ENCODE data around the gene RPLP2. TPM values are rescaled to one million over a fixed set of nuclear protein-coding genes. Genes with fewer than 3 reads are reported as not detected.

Gene RPLP2
- total RNA-seq, 1 experiment from 2014 or later = 3,468 TPM

DNA sequence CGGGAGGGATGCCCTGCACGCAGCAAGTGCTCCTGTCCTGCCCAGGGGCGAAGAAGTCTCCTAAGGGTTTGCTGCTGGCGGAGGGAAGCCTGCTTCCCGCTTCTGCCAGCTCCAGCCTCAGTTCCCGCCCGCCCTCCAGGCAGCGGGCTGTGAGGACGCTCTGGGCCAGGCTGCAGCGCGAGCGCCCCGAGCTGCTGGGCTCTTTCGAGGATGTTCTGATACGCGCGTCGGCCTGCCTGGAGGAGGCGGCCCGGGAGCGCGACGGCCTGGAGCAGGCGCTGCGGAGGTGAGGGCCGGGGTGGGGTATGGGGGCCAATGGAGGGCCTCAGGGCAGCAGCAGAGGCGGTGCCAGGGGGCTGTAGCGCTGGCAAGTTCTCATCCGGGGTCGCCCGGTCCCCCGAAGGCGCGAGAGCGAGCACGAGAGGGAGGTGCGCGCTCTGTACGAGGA is 20.1 kb downstream of the RPLP2 start:
- H3K36me3 ChIP-seq (ENCODE audit: control insufficient read depth, insufficient read depth, low read length) = no peaks in the 10 kb centered on the region
- ATAC-seq (peak; percentile 0; the same call in 1 of the 2 replicates), DNase-seq (ENCODE audit: low read depth, low spot score) (no peak)
- intact Hi-C loops (cut with micrococcal nuclease; ENCODE audit: unreplicated experiment) = no loop called here
- TF ChIP-seq, protein P1, sequence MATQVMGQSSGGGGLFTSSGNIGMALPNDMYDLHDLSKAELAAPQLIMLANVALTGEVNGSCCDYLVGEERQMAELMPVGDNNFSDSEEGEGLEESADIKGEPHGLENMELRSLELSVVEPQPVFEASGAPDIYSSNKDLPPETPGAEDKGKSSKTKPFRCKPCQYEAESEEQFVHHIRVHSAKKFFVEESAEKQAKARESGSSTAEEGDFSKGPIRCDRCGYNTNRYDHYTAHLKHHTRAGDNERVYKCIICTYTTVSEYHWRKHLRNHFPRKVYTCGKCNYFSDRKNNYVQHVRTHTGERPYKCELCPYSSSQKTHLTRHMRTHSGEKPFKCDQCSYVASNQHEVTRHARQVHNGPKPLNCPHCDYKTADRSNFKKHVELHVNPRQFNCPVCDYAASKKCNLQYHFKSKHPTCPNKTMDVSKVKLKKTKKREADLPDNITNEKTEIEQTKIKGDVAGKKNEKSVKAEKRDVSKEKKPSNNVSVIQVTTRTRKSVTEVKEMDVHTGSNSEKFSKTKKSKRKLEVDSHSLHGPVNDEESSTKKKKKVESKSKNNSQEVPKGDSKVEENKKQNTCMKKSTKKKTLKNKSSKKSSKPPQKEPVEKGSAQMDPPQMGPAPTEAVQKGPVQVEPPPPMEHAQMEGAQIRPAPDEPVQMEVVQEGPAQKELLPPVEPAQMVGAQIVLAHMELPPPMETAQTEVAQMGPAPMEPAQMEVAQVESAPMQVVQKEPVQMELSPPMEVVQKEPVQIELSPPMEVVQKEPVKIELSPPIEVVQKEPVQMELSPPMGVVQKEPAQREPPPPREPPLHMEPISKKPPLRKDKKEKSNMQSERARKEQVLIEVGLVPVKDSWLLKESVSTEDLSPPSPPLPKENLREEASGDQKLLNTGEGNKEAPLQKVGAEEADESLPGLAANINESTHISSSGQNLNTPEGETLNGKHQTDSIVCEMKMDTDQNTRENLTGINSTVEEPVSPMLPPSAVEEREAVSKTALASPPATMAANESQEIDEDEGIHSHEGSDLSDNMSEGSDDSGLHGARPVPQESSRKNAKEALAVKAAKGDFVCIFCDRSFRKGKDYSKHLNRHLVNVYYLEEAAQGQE (IDR thresholded peaks at IDR 0.05; ENCODE audit: insufficient read depth in 1 of 2, low read depth in 2 of 2, low read length in 1 of 2) = no peak
- TF ChIP-seq TCF7L2 (IDR thresholded peaks at IDR 0.05; ENCODE audit: low read depth, low read length) (no peak), POLR2AphosphoS5 (IDR thresholded peaks at IDR 0.05; ENCODE audit: low read depth, low read length) (peak; percentile 81), SIN3A (IDR thresholded peaks at IDR 0.05; ENCODE audit: borderline replicate concordance, insufficient read depth, low read depth, low read length) (no peak)
- TF ChIP-seq, protein P2, sequence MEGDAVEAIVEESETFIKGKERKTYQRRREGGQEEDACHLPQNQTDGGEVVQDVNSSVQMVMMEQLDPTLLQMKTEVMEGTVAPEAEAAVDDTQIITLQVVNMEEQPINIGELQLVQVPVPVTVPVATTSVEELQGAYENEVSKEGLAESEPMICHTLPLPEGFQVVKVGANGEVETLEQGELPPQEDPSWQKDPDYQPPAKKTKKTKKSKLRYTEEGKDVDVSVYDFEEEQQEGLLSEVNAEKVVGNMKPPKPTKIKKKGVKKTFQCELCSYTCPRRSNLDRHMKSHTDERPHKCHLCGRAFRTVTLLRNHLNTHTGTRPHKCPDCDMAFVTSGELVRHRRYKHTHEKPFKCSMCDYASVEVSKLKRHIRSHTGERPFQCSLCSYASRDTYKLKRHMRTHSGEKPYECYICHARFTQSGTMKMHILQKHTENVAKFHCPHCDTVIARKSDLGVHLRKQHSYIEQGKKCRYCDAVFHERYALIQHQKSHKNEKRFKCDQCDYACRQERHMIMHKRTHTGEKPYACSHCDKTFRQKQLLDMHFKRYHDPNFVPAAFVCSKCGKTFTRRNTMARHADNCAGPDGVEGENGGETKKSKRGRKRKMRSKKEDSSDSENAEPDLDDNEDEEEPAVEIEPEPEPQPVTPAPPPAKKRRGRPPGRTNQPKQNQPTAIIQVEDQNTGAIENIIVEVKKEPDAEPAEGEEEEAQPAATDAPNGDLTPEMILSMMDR (IDR thresholded peaks at IDR 0.05) = no peak
- POLR2A ChIA-PET = interaction anchor here (2.5 kb wide), 1 partner anchor 14 kb away, joined by 8 read pairs; no protein-coding TSS in a partner anchor
- in situ Hi-C loops (cut with HindIII; ENCODE audit: low pct_unique_long_range_greater_than_20kb, low sequenced_read_pairs) = no loop called here
- H3K9me3 ChIP-seq (ENCODE audit: control insufficient read depth, insufficient read depth, low read depth, low read length) = no peaks in the 10 kb centered on the region
- peak overlapping the region; percentile 92 for H3K27ac ChIP-seq (ENCODE audit: low read length)
- no peaks in the 10 kb centered on the region for H3K27me3 ChIP-seq (ENCODE audit: control insufficient read depth, insufficient read depth, low read length)
- CTCF ChIA-PET = interaction anchor here (0.8 kb wide), 1 partner anchor 8 kb away, joined by 4 read pairs; no protein-coding TSS in a partner anchor
- peaks cover 58% of the 10 kb centered on the region for H3K4me1 ChIP-seq (ENCODE audit: control insufficient read depth, insufficient read depth, low read length)
- BruUV-seq (replicated peaks) = no TSS peak
- peak overlapping the region; percentile 78 to 82 for H3K4me3 ChIP-seq (ENCODE audit: low read depth in 2 of 2, low read length in 2 of 2)

DNA sequence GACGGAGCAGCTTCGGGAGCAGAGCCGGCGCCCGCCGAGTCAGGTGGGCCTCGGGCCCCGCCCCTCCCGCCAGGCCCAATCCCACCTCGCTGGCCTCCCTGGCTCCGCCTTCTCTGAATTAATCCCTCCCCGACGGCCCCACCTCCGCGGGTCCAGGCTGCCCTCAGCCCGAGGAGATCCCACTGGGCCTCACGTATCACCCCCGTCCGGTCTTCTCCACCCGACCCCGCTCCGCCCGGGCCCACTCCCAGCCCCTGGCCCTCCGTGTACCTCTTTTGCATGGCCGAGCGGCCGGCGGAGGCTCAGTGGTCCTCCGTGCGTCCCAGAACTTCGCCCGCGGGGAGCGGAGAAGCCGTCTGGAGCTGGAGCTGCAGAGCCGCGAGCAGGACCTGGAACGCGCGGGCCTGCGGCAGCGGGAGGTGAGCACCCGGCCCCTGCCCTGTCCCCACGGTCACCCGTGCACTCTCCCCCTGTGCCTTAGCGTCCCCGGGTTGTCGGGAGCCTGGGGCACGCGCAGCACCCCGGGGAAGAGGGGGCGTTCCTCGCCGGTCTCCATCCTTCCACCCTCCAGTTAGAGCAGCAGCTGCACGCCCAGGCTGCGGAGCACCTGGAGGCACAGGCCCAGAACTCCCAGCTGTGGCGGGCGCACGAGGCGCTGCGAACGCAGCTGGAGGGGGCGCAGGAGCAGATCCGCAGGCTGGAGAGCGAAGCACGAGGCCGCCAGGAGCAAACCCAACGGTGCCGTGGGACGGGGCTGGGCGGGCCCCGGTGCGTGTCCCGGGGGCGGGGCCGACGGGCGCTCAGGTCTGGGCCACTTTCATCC is 20.7 kb downstream of the RPLP2 start:
- ATAC-seq = peak; percentile 56
- Histone ChIP-seq H3K4me1 (ENCODE audit: control insufficient read depth, insufficient read depth, low read length) (peaks cover 57% of the 10 kb centered on the region), H3K9me3 (ENCODE audit: control insufficient read depth, insufficient read depth, low read depth, low read length) (no peaks in the 10 kb centered on the region), H3K36me3 (ENCODE audit: control insufficient read depth, insufficient read depth, low read length) (no peaks in the 10 kb centered on the region), H3K27ac (ENCODE audit: low read length) (peak overlapping the region; percentile 92), H3K4me3 (ENCODE audit: low read depth in 2 of 2, low read length in 2 of 2) (peak overlapping the region; percentile 78 to 82), H3K27me3 (ENCODE audit: control insufficient read depth, insufficient read depth, low read length) (no peaks in the 10 kb centered on the region)
- TF ChIP-seq POLR2AphosphoS5 (IDR thresholded peaks at IDR 0.05; ENCODE audit: low read depth, low read length) = peak; percentile 51; the same call in 1 of the 2 replicates
- TF ChIP-seq, protein P1 (IDR thresholded peaks at IDR 0.05; ENCODE audit: insufficient read depth in 1 of 2, low read depth in 2 of 2, low read length in 1 of 2) = no peak
- TF ChIP-seq SIN3A (IDR thresholded peaks at IDR 0.05; ENCODE audit: borderline replicate concordance, insufficient read depth, low read depth, low read length) = peak; percentile 84
- TF ChIP-seq TCF7L2 (IDR thresholded peaks at IDR 0.05; ENCODE audit: low read depth, low read length) = no peak
- in situ Hi-C loops (cut with HindIII; ENCODE audit: low pct_unique_long_range_greater_than_20kb, low sequenced_read_pairs) = no loop called here
- intact Hi-C loops (cut with micrococcal nuclease; ENCODE audit: unreplicated experiment) = no loop called here
- no peak for DNase-seq (ENCODE audit: low read depth, low spot score)
- no TSS peak for BruUV-seq (replicated peaks)
- ChIA-PET CTCF (interaction anchor here (0.8 kb wide), 1 partner anchor 9 kb away, joined by 4 read pairs; no protein-coding TSS in a partner anchor), POLR2A (interaction anchor here (0.7 to 2.5 kb wide), 3 partner anchors 11 to 134 kb away, joined by 3 to 8 read pairs (median 4); no protein-coding TSS in a partner anchor)
